ENCODE measurements around the gene EIF2S3B.
"Not testable (repeated sequence)": the region's sequence is repeated elsewhere in the genome, so short reads cannot be mapped to it uniquely, and the experiment has no call there.

The EIF2S3B gene

GRCh38 chr12:10505620-10506019 lies at the start of gene EIF2S3B:
Gene EIF2S3B (plus strand): TSS chr12:10505890. CDS start chr12:10505903, 13 bp downstream.
- DNase-seq, result no peak

GRCh38 chr12:10456856-10457255 lies 48.8 kb upstream of the EIF2S3B start:
- no peak for DNase-seq

GRCh38 chr12:10457760-10458159 lies 47.9 kb upstream of the EIF2S3B start:
- no peak for DNase-seq

GRCh38 chr12:10466311-10466710 lies 39.4 kb upstream of the EIF2S3B start:
- DNase-seq, result no peak

- no peak for DNase-seq
These were observed 36.0 kb upstream of the EIF2S3B start for GRCh38 chr12:10469701-10470100.

- DNase-seq, result not testable (repeated sequence)
These were observed 32.9 kb upstream of the EIF2S3B start for GRCh38 chr12:10472808-10473207.

GRCh38 chr12:10481901-10482300 lies 23.8 kb upstream of the EIF2S3B start:
- DNase-seq, result not testable (repeated sequence)

- not testable (repeated sequence) for DNase-seq
These were observed 18.4 kb upstream of the EIF2S3B start for GRCh38 chr12:10487328-10487727.

- DNase-seq, result no peak
These were observed 13.9 kb upstream of the EIF2S3B start for GRCh38 chr12:10491766-10492165.

GRCh38 chr12:10497602-10498001 lies 8.1 kb upstream of the EIF2S3B start:
- DNase-seq, result no peak

- DNase-seq, result no peak
These were observed 7.6 kb upstream of the EIF2S3B start for GRCh38 chr12:10498042-10498441.

- DNase-seq, result no peak
These were observed 4.7 kb upstream of the EIF2S3B start for GRCh38 chr12:10501030-10501429.

GRCh38 chr12:10503460-10503859 lies 2.2 kb upstream of the EIF2S3B start:
- no peak for DNase-seq

- DNase-seq, result no peak
These were observed 6.2 kb downstream of the EIF2S3B start for GRCh38 chr12:10511756-10512355.

- DNase-seq, result no peak
These were observed 7.1 kb downstream of the EIF2S3B start for GRCh38 chr12:10512798-10513197.

- no peak for DNase-seq
These were observed 15.9 kb downstream of the EIF2S3B start for GRCh38 chr12:10521555-10521954.

GRCh38 chr12:10528174-10528953 lies 22.7 kb downstream of the EIF2S3B start:
- no peak for DNase-seq

- DNase-seq, result no peak
These were observed 23.9 kb downstream of the EIF2S3B start for GRCh38 chr12:10529603-10530002.

GRCh38 chr12:10537721-10538120 lies 32.0 kb downstream of the EIF2S3B start:
- no peak for DNase-seq

- DNase-seq, result no peak
These were observed 35.1 kb downstream of the EIF2S3B start for GRCh38 chr12:10540776-10541205.

GRCh38 chr12:10543499-10543898 lies 37.8 kb downstream of the EIF2S3B start:
- DNase-seq, result no peak

GRCh38 chr12:10551375-10551774 lies 45.7 kb downstream of the EIF2S3B start:
- no peak for DNase-seq

- DNase-seq, result no peak
These were observed 47.5 kb downstream of the EIF2S3B start for GRCh38 chr12:10553148-10553547.

- no peak for DNase-seq
These were observed 48.6 kb downstream of the EIF2S3B start for GRCh38 chr12:10554228-10554755.
